ENCODE results near the gene UBA6. TPM values are rescaled to one million over a fixed set of nuclear protein-coding genes. Genes with fewer than 3 reads are reported as not detected.

Gene UBA6
- total and polyA plus RNA-seq, 2 of the 4 experiments (the other 2 are of a cell fraction): 29.2 to 268 TPM

DNA sequence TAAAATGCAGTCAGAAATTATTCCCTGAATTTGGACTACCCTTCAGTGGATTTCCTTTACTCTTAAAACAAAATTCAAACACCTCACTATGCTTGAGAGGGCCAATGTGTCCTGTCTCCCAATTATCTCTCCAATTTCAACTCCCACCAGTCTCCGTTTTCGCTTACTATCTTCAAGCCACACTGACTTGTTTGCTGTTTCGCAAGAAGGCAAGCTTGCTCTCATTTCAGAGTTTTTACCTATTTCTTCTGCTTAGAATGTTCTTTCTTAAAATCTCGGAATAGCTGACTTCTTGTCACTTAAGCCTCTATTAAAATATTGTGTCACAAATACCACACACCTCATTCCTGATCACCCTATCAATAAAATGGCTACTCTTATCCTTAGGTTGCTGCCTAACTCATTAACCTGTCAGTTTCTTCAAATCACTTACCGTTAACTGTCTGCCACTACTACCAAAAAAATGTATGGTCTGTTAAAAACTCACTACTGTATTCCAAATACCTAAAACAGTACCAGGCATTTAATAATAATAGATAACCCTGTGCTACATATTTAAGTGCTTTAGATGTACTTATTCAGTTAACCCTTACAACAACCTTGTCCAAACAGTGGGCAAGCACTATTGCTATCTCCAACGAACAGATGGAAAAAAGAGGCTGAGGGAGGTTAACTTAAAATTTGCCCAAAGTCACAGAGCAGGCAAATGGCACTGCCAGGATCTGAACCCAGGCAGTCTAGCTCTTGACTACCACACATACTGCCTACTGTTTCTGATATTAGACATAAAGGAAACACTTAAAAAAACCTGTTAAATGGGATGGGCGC, 2.9 kb downstream of the UBA6 start:
- Histone ChIP-seq H3K4me3 (ENCODE audit: insufficient read depth, low read depth, low read length) (no peak overlapping the region), H3K23ac (ENCODE audit: low read depth, low read length) (no peak overlapping the region), H3K4ac (ENCODE audit: low read depth, low read length) (no peak overlapping the region), H4K20me1 (ENCODE audit: insufficient read depth, low read length) (no peaks in the 10 kb centered on the region), H3K36me3 (ENCODE audit: control insufficient read depth, insufficient read depth, low read length) (no peaks in the 10 kb centered on the region; the same call in 1 of the 2 replicates), H3K27ac (ENCODE audit: insufficient read depth, low read length) (no peak overlapping the region), H4K5ac (ENCODE audit: low read depth, low read length) (no peak overlapping the region), H2BK20ac (ENCODE audit: low read depth, low read length) (no peak overlapping the region), H2AK5ac (ENCODE audit: low read depth, low read length) (no peak overlapping the region), H2BK15ac (ENCODE audit: low read depth, low read length) (no peak overlapping the region), H3K9ac (ENCODE audit: low read depth, low read length) (no peak overlapping the region), H4K91ac (ENCODE audit: insufficient read depth, low read depth, low read length) (no peak overlapping the region), H3K79me1 (ENCODE audit: low read depth in 1 of 2, low read length in 2 of 2) (peaks cover 5 to 38% of the 10 kb centered on the region in 2 experiments), H4K8ac (ENCODE audit: low read depth in 2 of 2, low read length in 2 of 2) (no peak overlapping the region), H3K18ac (ENCODE audit: low read depth, low read length) (no peak overlapping the region), H3K14ac (replicated peaks; ENCODE audit: low read depth, low read length) (no peak overlapping the region), H3K4me2 (ENCODE audit: low read depth, low read length) (no peak overlapping the region), H2BK5ac (ENCODE audit: low read depth, low read length, poor library complexity, severe bottlenecking) (no peak overlapping the region), H3K27me3 (ENCODE audit: control insufficient read depth, insufficient read depth, low read length) (no peaks in the 10 kb centered on the region), H2BK120ac (ENCODE audit: low read depth, low read length) (no peak overlapping the region), H2AK9ac (replicated peaks; ENCODE audit: low read depth, low read length, poor library complexity) (no peak overlapping the region), H3K9me1 (ENCODE audit: insufficient read depth, low read length) (peaks cover 2% of the 10 kb centered on the region; the same call in 1 of the 2 replicates), H3K4me1 (ENCODE audit: control insufficient read depth, insufficient read depth, low read length) (peaks cover 6% of the 10 kb centered on the region; the same call in 1 of the 2 replicates), H3K56ac (ENCODE audit: extremely low read depth, insufficient read depth, low read length) (no peak overlapping the region), H2AFZ (replicated peaks; ENCODE audit: low read length, poor library complexity) (no peak overlapping the region), H3K9me3 (ENCODE audit: control insufficient read depth, insufficient read depth, low read length) (no peaks in the 10 kb centered on the region)
- 89% methylated on average over 3 of the region's 7 CpGs; no CpG with 5 or more reads in 1 of the 2 experiments for WGBS, 2 experiments (ENCODE audit: extremely low coverage in 2 of 2, insufficient read length in 1 of 2)
- ChIA-PET POLR2A (ENCODE audit: unreplicated experiment) (no interaction called here), CTCF (interaction anchor here (0.7 kb wide), 1 partner anchor 57 kb away, joined by 4 read pairs; no protein-coding TSS in a partner anchor)
- in situ Hi-C loops (cut with MboI; ENCODE audit: low sequenced_read_pairs): no loop called here
- dilution Hi-C loops (cut with HindIII; ENCODE audit: low sequenced_read_pairs, unreplicated experiment): no loop called here
- intact Hi-C loops (cut with micrococcal nuclease): no loop called here
- ATAC-seq (ENCODE audit: low read depth): no peak
- DNase-seq: no peak
- TF ChIP-seq CEBPB (IDR thresholded peaks at IDR 0.05; ENCODE audit: low read depth, low read length): peak; percentile 38
- TF ChIP-seq, protein P1, sequence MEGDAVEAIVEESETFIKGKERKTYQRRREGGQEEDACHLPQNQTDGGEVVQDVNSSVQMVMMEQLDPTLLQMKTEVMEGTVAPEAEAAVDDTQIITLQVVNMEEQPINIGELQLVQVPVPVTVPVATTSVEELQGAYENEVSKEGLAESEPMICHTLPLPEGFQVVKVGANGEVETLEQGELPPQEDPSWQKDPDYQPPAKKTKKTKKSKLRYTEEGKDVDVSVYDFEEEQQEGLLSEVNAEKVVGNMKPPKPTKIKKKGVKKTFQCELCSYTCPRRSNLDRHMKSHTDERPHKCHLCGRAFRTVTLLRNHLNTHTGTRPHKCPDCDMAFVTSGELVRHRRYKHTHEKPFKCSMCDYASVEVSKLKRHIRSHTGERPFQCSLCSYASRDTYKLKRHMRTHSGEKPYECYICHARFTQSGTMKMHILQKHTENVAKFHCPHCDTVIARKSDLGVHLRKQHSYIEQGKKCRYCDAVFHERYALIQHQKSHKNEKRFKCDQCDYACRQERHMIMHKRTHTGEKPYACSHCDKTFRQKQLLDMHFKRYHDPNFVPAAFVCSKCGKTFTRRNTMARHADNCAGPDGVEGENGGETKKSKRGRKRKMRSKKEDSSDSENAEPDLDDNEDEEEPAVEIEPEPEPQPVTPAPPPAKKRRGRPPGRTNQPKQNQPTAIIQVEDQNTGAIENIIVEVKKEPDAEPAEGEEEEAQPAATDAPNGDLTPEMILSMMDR (conservative IDR thresholded peaks at IDR 0.05; ENCODE audit: low read depth, low read length): no peak
- BruUV-seq (replicated peaks): no TSS peak
